OCI-LY7 (cell line): Measurements from ENCODE around the gene HIP1R. TPM values are rescaled to one million over a fixed set of nuclear protein-coding genes. Genes with fewer than 3 reads are reported as not detected.

Experiments used
- BruUV-seq: library from RNA; stranded (reverse); fragments of 400-500 nt; replicated peaks from 2 replicates; lab custom pipeline; 2021; lab: Mats Ljungman, UMichigan
- CTCF ChIA-PET: fragments of 300-600 bp; sonication (Branson Sonifier 250); formaldehyde crosslinking; loops from one replicate; lab custom pipeline; 2022; ENCODE audit warnings: antibody characterized with exemption; ENCODE audit not compliant: unreplicated experiment; lab: Charles Lee
- POLR2A ChIA-PET: fragments of 300-600 bp; sonication (Branson Sonifier 250); formaldehyde crosslinking; loops from one replicate; lab custom pipeline; 2022; ENCODE audit warnings: antibody characterized with exemption; lab: Charles Lee
- DNase-seq: peaks from one replicate; pipeline ENCODE4 v3.0.0-alpha.2; 2015; ENCODE audit warnings: low spot score
- H2AFZ ChIP-seq: fragments of 200-600 bp; sonication (generic), shearing (Covaris generic); 2 replicates; pipeline ENCODE4 v1.6.1; 2014; ENCODE audit warnings: mild to moderate bottlenecking, antibody characterized with exemption, low read length, moderate library complexity
- H3K27ac ChIP-seq: fragments of 200-600 bp; sonication (generic); 2 replicates; pipeline ENCODE4 v1.5.1; 2014; ENCODE audit warnings: mixed run types, low read depth, mild to moderate bottlenecking, moderate library complexity, low read length, inconsistent platforms; ENCODE audit not compliant: poor library complexity, severe bottlenecking
- H3K36me3 ChIP-seq: fragments of 200-600 bp; sonication (generic); 2 replicates; pipeline ENCODE4 v1.6.1; 2014; ENCODE audit warnings: mild to moderate bottlenecking, antibody characterized with exemption, low read length, moderate library complexity, mixed read lengths; ENCODE audit not compliant: insufficient read depth
- H3K4me1 ChIP-seq: fragments of 200-600 bp; sonication (generic); 2 replicates; pipeline ENCODE4 v1.5.1; 2014; ENCODE audit warnings: mild to moderate bottlenecking, low read length; ENCODE audit not compliant: insufficient read depth, poor library complexity, severe bottlenecking
- H3K4me2 ChIP-seq: fragments of 200-600 bp; sonication (generic); 2 replicates; pipeline ENCODE4 v1.6.1; 2014; ENCODE audit warnings: mild to moderate bottlenecking, low read length
- H3K4me3 ChIP-seq: fragments of 200-600 bp; sonication (generic); 2 replicates; pipeline ENCODE4 v1.5.1; 2014; ENCODE audit warnings: mild to moderate bottlenecking, low read depth, low read length; ENCODE audit not compliant: poor library complexity, severe bottlenecking
- H3K79me2 ChIP-seq: fragments of 200-600 bp; sonication (generic); 2 replicates; pipeline ENCODE4 v1.6.1; 2016; ENCODE audit warnings: low read depth, mild to moderate bottlenecking, low read length, moderate library complexity, mixed read lengths; ENCODE audit not compliant: insufficient read depth
- H3K9me2 ChIP-seq: fragments of 200-600 bp; sonication (generic); 2 replicates; pipeline ENCODE4 v1.6.1; 2016; ENCODE audit warnings: mild to moderate bottlenecking, low read length, mixed read lengths; ENCODE audit not compliant: insufficient read depth
- H3K9me3 ChIP-seq: fragments of 200-600 bp; sonication (generic); 2 replicates; pipeline ENCODE4 v1.6.1; 2014; ENCODE audit warnings: mild to moderate bottlenecking, mixed run types, low read length, mixed read lengths
- H4K20me1 ChIP-seq: fragments of 200-600 bp; sonication (generic); 2 replicates; pipeline ENCODE4 v1.6.1; 2014; ENCODE audit warnings: mild to moderate bottlenecking, antibody characterized with exemption, low read length, moderate library complexity, mixed read lengths; ENCODE audit not compliant: insufficient read depth
- CTCF ChIP-seq: fragments of 200-600 bp; sonication (generic); conservative IDR thresholded peaks from 2 replicates; pipeline ENCODE4 v1.5.1; 2014; ENCODE audit warnings: mild to moderate bottlenecking, antibody characterized with exemption, low read length, moderate library complexity, mixed read lengths
- EZH2phosphoT487 ChIP-seq: fragments of 200-600 bp; sonication (generic); IDR thresholded peaks from 2 replicates; pipeline ENCODE4 v1.6.1; 2018; ENCODE audit warnings: low read depth, borderline replicate concordance, mild to moderate bottlenecking, mixed run types, antibody characterized with exemption, low read length, moderate library complexity, mixed read lengths
- intact Hi-C: fragments of 100-400 bp; cut with micrococcal nuclease; formaldehyde crosslinking; loops from one replicate; pipeline ENCODE4 v1.10.0; 2022; ENCODE audit not compliant: unreplicated experiment
- total RNA-seq, 2 experiments: library from RNA; depleted of rRNA in 1 of 2; stranded (reverse); fragments of >200 nt in 1 of 2; shearing (Covaris generic) in 1 of 2; gene quantifications; 2 replicates each; pipeline ENCODE4 v1.2.3, GENCODE V29; 2014 to 2022

Gene HIP1R
- total RNA-seq, 2 experiments from 2014 or later: 56.5 to 66.4 TPM

GRCh38 chr12:122837306-122838265, 2.3 kb downstream of the HIP1R start:
- H3K4me1 ChIP-seq: peaks cover 35% of the 10 kb centered on the region

GRCh38 chr12:122838841-122839240, 3.6 kb downstream of the HIP1R start:
- H3K4me1 ChIP-seq: peaks cover 35% of the 10 kb centered on the region
- CTCF ChIA-PET: no interaction called here
- intact Hi-C loops: loop anchor here (5.0 kb wide), 1 partner anchor 47 kb away; no protein-coding TSS in a partner anchor
- peaks cover 20% of the 10 kb centered on the region for H3K36me3 ChIP-seq
- H2AFZ ChIP-seq: no peak overlapping the region
- H3K9me3 ChIP-seq: no peaks in the 10 kb centered on the region
- no peaks in the 10 kb centered on the region for H3K9me2 ChIP-seq
- H3K79me2 ChIP-seq: peaks cover 47% of the 10 kb centered on the region
- H3K4me3 ChIP-seq: no peak overlapping the region
- POLR2A ChIA-PET: no interaction called here
- TF ChIP-seq CTCF (no peak), EZH2phosphoT487 (no peak)
- H3K4me2 ChIP-seq: peak overlapping the region; percentile 90
- DNase-seq: no peak
- BruUV-seq: no TSS peak
- no peak overlapping the region for H3K27ac ChIP-seq
- H4K20me1 ChIP-seq: peaks cover 12% of the 10 kb centered on the region; the same call in 1 of the 2 replicates

More at GRCh38 chr12:122837306-122838265, 2.3 kb downstream of the HIP1R start:
- H3K9me3 ChIP-seq: no peaks in the 10 kb centered on the region
- intact Hi-C loops: loop anchor here (5.0 kb wide), 1 partner anchor 45 kb away; no protein-coding TSS in a partner anchor
- H3K27ac ChIP-seq: peak overlapping the region; percentile 91
- peaks cover 20% of the 10 kb centered on the region for H3K36me3 ChIP-seq
- peak overlapping the region; percentile 90 for H3K4me2 ChIP-seq
- no TSS peak for BruUV-seq
- H2AFZ ChIP-seq: no peak overlapping the region
- peaks cover 12% of the 10 kb centered on the region; the same call in 1 of the 2 replicates for H4K20me1 ChIP-seq
- TF ChIP-seq EZH2phosphoT487 (no peak), CTCF (no peak)
- peak overlapping the region; percentile 93 for H3K4me3 ChIP-seq
- ChIA-PET CTCF (no interaction called here), POLR2A (interaction anchor here (0.7 kb wide), 1 partner anchor 259 kb away, joined by 3 read pairs; no protein-coding TSS in a partner anchor)
- peaks cover 40% of the 10 kb centered on the region for H3K79me2 ChIP-seq
- no peaks in the 10 kb centered on the region for H3K9me2 ChIP-seq
- DNase-seq: peak; percentile 34
